Type B pancreatic cell (in vitro differentiated cells): Measurements from ENCODE around the gene COL11A1. TPM values are rescaled to one million over a fixed set of nuclear protein-coding genes. Genes with fewer than 3 reads are reported as not detected.

Experiments
- DNase-seq: peaks from one replicate; pipeline ENCODE4 v3.0.0; 2021; ENCODE audit warnings: mixed read lengths; ENCODE audit not compliant: unreplicated experiment; ENCODE audit errors: extremely low spot score
- H3K27ac Mint-ChIP-seq: 2 replicates; pipeline ENCODE4 v1.8.0; 2021; ENCODE audit warnings: mild to moderate bottlenecking, mixed read lengths
- H3K27me3 Mint-ChIP-seq: 2 replicates; pipeline ENCODE4 v1.8.0; 2021; ENCODE audit warnings: mixed read lengths
- H3K36me3 Mint-ChIP-seq: 2 replicates; pipeline ENCODE4 v1.8.0; 2021; ENCODE audit warnings: mixed read lengths
- H3K4me1 Mint-ChIP-seq: one replicate; pipeline ENCODE4 v1.8.0; 2021; ENCODE audit warnings: mixed read lengths; ENCODE audit not compliant: unreplicated experiment
- H3K4me3 Mint-ChIP-seq: 2 replicates; pipeline ENCODE4 v1.8.0; 2021; ENCODE audit warnings: mild to moderate bottlenecking, mixed read lengths
- H3K9me3 Mint-ChIP-seq: 2 replicates; pipeline ENCODE4 v1.8.0; 2021; ENCODE audit warnings: mixed read lengths
- total RNA-seq: library from RNA; stranded (reverse); gene quantifications from 2 replicates; pipeline ENCODE4 v1.2.1, GENCODE V29; 2021; ENCODE audit warnings: low replicate concordance
- TF ChIP-seq, protein P1 (sequence below): fragments of 200-600 bp; sonication (generic); conservative IDR thresholded peaks from 2 replicates; pipeline ENCODE4 v1.5.0; 2021; ENCODE audit warnings: antibody characterized with exemption, mild to moderate bottlenecking

Gene COL11A1
- total RNA-seq, 1 donor from 2014 or later, result 58.3 TPM

DNA sequence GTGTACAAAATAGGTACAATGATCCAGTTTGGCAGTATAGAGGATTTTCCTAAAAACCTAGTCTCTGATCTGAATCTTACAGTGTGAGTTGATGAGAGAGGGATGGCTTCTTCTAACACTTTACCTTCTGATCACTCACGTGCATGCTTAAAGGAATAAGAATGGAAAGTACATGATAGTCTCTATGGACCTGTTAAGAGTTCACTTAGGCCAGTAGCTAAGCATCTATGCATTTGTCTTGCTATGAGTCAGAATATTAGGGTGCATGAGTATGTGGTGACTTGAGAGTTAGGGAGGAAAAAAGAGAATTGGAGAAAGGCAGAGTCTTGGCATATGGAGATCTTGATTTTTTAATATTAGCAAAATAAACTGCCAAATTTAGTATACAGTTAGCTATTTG lies 206.3 kb downstream of the COL11A1 start:
- no peaks in the 10 kb centered on the region for H3K9me3 Mint-ChIP-seq
- no peaks in the 10 kb centered on the region for H3K27me3 Mint-ChIP-seq
- no peak for DNase-seq
- no peaks in the 10 kb centered on the region for H3K4me1 Mint-ChIP-seq
- H3K27ac Mint-ChIP-seq, result no peak overlapping the region
- TF ChIP-seq, protein P1, sequence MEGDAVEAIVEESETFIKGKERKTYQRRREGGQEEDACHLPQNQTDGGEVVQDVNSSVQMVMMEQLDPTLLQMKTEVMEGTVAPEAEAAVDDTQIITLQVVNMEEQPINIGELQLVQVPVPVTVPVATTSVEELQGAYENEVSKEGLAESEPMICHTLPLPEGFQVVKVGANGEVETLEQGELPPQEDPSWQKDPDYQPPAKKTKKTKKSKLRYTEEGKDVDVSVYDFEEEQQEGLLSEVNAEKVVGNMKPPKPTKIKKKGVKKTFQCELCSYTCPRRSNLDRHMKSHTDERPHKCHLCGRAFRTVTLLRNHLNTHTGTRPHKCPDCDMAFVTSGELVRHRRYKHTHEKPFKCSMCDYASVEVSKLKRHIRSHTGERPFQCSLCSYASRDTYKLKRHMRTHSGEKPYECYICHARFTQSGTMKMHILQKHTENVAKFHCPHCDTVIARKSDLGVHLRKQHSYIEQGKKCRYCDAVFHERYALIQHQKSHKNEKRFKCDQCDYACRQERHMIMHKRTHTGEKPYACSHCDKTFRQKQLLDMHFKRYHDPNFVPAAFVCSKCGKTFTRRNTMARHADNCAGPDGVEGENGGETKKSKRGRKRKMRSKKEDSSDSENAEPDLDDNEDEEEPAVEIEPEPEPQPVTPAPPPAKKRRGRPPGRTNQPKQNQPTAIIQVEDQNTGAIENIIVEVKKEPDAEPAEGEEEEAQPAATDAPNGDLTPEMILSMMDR, result no peak
- no peak overlapping the region for H3K4me3 Mint-ChIP-seq
- H3K36me3 Mint-ChIP-seq, result no peaks in the 10 kb centered on the region

GRCh38 chr1:102899935-102900334 lies 208.4 kb downstream of the COL11A1 start:
- no peaks in the 10 kb centered on the region for H3K36me3 Mint-ChIP-seq
- TF ChIP-seq, protein P1, result no peak
- no peaks in the 10 kb centered on the region for H3K27me3 Mint-ChIP-seq
- H3K4me1 Mint-ChIP-seq, result no peaks in the 10 kb centered on the region
- H3K4me3 Mint-ChIP-seq, result no peak overlapping the region
- no peak for DNase-seq
- H3K9me3 Mint-ChIP-seq, result no peaks in the 10 kb centered on the region
- H3K27ac Mint-ChIP-seq, result no peak overlapping the region

- Mint-ChIP-seq H3K27ac (no peak overlapping the region), H3K4me1 (no peaks in the 10 kb centered on the region), H3K36me3 (no peaks in the 10 kb centered on the region), H3K27me3 (no peaks in the 10 kb centered on the region), H3K4me3 (no peak overlapping the region), H3K9me3 (no peaks in the 10 kb centered on the region)
- TF ChIP-seq, protein P1, result no peak
- no peak for DNase-seq
Observed at GRCh38 chr1:102897557-102897956, 210.8 kb downstream of the COL11A1 start.

DNA sequence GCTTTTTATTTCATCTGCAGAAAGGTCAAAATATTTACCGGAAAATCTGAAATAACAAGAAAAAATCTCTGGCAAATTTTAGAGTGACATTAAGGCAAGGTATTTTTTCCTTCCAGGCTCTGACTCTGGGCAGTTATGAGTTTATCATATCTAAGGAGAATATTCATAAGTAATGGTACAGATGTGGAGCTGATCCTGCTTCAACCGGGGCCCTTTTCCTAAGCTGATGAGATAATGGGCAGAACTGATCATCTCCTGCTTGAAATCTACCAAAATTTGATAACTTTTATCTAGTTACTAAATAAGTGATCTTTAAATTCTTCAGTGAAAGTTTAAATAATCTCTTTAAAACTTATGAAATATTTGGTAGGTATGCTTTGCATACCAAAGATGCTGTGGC lies 211.6 kb downstream of the COL11A1 start:
- Mint-ChIP-seq H3K4me1 (no peaks in the 10 kb centered on the region), H3K4me3 (no peak overlapping the region), H3K9me3 (no peaks in the 10 kb centered on the region), H3K27me3 (no peaks in the 10 kb centered on the region), H3K27ac (no peak overlapping the region), H3K36me3 (no peaks in the 10 kb centered on the region)
- no peak for DNase-seq
- TF ChIP-seq, protein P1, result no peak

- H3K36me3 Mint-ChIP-seq, result no peaks in the 10 kb centered on the region
- H3K27me3 Mint-ChIP-seq, result no peaks in the 10 kb centered on the region
- TF ChIP-seq, protein P1, result no peak
- no peak for DNase-seq
- no peaks in the 10 kb centered on the region for H3K9me3 Mint-ChIP-seq
- H3K4me3 Mint-ChIP-seq, result no peak overlapping the region
- H3K27ac Mint-ChIP-seq, result no peak overlapping the region
- no peaks in the 10 kb centered on the region for H3K4me1 Mint-ChIP-seq
Observed at GRCh38 chr1:102896286-102896685, 212.0 kb downstream of the COL11A1 start.
